ENCODE data around the gene CRKL. TPM values are rescaled to one million over a fixed set of nuclear protein-coding genes. Genes with fewer than 3 reads are reported as not detected.
"Not testable (repeated sequence)": the region's sequence is repeated elsewhere in the genome, so short reads cannot be mapped to it uniquely, and the experiment has no call there.

The CRKL gene
- total RNA-seq, 1 experiment from 2014 or later, result 39.5 TPM

DNA sequence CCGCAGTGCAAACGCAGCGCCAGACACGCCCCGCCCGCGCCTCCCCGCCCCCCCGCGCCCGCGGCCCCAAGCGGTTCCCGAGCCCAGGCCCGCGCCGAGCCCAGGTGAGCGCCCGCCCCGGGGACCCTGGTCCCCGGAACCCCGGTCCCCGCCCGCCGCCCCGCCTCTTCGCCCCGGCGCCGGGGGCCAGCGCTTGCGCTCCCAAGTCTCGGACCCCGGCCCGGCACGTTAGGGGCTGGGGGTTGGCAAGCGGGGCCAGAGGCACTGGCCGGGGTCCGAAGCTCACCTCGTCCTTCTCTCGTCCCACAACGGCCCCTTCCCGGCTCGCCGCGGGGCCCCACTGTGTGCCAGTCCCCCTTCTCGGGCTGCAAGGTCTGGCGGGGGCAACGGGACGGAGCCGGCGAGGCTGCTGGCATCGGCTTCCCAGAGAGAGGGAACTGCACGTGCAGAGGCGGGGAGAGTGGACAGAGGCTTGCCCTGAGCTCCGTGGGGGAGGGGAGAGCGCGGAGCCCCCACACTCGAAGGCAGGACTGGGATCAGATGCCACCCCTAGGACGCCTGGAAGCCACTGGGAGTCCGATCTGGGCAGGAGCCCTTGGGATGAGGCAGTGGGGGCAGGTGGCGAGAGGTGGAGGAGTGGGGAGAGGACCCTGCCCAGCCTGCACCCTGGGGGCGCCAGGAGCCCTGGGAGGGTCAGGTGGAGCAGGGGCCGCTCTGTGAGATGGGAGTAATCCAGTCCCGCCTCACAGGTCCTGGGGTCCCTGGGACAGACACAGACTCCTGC lies 48.1 kb downstream of the CRKL start:
- DNase-seq (ENCODE audit: extremely low read depth, low read depth), result no peak

DNA sequence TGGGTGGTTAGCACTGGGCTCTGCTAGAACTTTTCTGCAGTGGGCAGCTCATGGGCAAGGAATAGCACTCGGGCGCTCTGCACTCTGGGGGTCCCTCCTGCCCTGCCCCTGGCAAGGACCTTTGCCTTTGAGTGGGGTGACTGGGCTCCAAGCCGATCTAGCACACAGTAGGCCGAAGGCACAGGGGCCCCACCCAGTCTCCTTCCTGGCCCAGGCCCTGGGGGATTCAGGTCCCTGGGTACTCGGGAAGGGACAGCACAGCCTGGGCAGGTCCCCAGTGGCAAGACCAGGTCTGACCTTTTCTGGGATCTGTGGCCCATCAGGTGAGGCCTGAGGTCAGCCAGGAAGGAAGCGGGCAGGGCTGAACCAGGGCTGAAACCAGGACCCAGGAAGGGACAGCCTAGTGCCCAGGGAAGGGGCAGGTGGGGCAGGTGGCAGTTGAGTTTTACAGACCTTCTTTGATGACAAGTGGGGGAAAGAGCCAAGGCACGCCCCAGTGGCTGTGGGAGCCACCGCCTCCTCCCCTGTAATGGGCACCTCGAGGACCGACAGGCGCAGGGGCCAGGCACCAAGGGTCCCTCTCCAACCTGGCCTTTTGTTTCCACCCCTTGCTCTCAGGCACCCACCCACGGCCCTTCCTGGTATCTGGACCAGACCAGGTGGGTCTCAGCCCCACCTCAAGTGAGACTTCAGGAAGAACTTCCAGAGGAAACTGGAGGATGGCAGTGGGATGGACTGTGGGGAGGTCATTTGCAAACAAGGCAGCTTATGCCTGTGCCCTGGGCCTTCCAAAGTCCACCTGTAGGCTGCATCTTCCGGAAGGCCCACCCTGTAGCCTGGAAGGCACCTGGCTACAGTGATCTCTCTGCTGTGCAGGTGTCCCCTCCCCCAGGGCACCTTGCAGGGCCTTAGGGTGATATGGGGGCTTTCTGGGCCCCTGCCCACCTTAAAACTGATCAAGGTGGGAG lies 49.0 kb downstream of the CRKL start:
- no peak for DNase-seq (ENCODE audit: extremely low read depth, low read depth)

DNA sequence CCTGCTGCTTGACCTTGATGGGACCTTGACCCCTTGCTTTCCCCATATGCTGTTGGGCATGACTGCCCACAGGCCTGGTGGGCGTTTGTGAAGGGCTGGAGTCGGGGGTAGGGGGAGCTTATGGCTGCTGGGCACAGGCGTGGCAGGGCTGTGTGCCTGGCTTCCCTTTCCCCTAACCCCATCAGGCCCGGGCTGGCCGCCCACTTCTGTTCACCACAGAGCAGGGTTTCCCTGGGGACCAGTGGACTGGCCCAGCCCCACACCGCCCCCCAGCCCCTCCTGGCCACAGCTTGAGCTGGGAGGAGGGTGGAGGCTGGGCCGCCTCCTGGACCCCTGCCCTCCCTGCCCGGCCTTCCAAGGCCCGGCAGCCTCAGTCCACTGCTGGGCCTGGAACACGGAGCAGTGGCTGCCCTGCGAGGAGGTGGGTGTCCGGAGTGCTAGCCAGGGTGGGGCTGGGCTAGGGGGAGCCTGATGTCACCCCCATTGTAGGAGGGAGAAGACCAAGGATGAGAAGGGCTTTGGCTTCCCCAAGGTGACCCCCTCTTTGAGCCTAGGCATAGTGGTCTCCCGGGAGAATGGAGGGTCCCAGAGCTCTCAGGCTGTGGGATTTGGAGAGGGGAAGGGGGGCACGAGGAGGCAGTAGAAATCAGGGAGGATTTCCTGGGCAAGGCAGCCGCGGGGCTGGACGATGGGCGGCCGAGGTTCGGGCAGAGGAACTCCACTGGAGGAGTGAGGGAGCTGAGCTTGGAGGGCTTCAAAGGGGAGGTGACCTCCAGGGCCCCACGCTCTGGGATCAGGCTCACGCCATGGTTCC lies 49.9 kb downstream of the CRKL start, which contains the start of gene AIFM3:
AIFM3 (plus strand) TSS at position 373 of the 814 bp plus-strand sequence. CDS start 690 bp downstream, outside the sequence.
- DNase-seq (ENCODE audit: extremely low read depth, low read depth), result no peak

DNA sequence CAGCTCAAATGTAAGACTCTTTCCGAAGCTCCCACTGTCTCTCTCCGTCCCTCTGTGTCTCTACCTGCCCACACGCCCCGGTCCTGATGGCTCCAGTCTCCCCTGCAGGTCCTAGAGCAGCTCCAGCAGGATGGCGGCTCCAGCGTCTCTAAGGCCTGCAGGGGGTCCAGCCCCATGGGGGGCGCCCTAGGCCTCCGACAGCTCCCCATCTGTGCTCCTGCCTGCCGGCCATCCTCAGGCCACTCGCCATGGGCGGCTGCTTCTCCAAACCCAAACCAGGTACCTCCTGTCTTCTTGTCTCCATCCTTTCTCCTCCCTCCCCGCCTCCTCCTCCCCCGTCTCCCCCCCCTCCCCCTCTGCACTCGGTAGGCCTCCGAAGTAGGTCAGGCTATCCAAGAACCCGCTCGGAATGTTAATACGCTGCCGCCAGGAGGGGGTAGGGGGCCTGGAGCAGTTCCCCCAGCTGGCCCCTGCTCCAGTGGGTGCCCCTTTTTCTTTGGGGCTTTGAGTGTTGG lies 50.5 kb downstream of the CRKL start:
- no peak for DNase-seq (ENCODE audit: extremely low read depth, low read depth)

DNA sequence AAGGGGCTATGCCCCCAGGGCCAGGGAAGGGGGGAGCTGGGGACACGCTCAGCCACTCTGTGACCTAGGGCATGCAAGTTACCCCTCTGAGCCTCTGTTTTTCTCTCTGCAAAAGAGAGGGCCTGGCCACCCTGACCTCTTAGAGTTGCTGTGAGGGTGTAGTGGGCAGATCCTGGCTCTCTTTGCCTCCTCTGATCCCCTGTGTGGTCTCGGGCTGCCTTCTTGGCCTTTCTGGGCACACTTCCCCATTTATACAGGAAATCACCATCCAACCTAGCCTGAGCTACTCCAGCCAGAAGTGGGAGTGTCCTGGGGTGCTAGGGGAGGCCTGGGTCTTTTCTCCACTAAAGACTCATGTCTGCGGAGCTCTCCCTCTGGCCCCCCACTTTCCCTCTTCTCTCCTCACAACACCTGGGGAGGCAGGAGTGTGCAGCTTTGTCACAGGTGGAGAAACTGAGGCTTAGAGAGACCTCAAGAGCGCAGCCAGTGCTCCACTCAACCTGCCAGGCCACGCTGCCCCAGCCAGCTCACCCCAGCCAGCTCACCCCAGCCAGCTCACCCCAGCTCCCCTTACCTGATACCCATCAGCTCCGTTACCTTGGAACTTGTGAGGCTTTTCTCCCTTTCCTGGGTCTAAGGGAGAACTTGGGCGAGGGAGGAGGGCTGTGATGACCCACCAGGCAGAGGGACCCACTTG lies 51.2 kb downstream of the CRKL start:
- no peak for DNase-seq (ENCODE audit: extremely low read depth, low read depth)

DNA sequence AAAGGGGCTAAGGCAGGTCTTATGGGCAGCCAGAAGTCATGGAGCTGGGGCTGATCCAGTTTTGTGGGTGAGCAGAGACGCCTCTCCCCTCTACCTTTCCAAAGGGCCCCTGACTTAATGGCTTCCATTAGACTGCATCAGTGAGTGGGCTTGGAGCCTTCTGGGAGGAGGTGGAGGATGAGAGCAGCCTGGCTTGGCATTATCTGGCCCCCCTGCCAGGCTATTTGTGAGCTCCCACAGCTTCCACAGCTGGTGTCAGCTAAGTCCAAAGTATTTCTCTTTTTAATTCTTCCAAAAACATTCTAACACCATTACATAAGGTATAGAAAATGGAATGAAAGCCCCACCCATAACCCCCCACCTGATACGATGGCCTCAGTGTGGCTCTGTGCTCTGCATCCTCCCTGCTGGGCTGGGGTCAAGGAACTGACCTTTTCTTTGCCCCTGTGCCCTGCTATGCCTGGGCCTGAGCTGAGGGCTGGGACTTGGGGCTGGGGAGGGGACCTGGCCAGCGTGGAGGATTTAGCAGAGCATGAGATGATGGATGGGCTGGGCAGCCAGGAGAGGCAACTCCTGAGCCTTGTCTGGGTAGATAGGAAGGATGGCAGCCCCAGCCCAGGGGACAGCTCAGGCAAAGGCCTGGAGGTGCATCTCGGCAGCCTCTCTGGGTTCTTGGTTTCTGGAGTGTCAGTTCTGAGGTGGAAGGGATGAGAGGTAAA lies 53.9 kb downstream of the CRKL start:
- DNase-seq (ENCODE audit: extremely low read depth, low read depth), result no peak

DNA sequence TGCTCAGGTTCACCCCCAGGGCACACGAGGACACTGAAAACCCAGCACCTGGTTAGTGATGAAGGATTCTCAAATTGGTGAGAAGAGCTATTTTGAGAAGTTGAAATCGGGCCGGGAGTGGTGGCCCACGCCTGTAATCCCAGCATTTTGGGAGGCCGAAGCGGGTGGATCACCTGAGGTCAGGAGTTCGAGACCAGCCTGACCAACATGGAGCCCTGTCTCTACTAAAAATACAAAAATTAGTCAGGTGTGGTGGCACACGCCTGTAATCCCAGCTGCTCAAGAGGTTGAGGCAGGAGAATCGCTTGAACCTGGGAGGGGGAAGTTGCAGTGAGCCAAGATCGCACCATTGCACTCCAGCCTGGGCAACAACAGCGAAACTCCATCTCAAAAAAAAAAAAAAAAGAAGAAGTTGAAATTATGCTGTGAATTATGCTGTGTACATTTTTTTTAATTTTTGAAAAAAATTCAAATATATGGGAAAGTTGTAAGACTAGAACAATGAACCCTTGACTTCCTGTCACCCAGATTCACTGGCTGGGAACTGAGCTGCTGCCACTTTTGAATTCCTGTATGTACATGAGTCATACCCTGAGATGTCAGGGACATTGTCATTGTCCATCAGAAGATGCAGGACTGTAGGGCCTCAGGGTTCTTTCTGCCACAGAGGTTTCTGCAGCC lies 54.9 kb downstream of the CRKL start:
- DNase-seq (ENCODE audit: extremely low read depth, low read depth), result not testable (repeated sequence)

DNA sequence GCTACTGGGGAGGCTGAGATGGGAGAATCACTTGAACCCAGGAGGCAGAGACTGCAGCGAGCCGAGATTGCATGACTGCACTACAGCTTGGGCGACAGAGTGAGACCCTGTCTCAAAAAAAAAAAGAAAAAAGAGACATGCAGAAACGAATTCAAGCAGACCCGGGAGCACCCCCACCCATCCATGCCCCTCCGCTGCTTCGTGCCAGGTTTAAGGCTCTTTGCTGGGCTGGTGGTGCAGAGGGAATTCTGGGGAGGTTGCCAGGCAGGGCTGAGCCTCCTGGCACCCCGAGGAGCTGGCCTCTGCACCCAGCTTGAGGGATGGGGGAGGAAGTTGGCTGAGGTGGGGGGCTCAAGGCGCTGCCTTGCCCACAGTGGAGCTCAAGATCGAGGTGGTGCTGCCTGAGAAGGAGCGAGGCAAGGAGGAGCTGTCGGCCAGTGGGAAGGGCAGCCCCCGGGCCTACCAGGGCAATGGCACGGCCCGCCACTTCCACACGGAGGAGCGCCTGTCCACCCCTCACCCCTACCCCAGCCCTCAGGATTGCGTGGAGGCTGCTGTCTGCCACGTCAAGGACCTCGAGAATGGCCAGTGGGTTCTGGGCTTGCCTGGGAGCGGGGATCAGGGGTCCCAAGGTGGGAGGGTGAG lies 55.8 kb downstream of the CRKL start:
- no peak for DNase-seq (ENCODE audit: extremely low read depth, low read depth)

DNA sequence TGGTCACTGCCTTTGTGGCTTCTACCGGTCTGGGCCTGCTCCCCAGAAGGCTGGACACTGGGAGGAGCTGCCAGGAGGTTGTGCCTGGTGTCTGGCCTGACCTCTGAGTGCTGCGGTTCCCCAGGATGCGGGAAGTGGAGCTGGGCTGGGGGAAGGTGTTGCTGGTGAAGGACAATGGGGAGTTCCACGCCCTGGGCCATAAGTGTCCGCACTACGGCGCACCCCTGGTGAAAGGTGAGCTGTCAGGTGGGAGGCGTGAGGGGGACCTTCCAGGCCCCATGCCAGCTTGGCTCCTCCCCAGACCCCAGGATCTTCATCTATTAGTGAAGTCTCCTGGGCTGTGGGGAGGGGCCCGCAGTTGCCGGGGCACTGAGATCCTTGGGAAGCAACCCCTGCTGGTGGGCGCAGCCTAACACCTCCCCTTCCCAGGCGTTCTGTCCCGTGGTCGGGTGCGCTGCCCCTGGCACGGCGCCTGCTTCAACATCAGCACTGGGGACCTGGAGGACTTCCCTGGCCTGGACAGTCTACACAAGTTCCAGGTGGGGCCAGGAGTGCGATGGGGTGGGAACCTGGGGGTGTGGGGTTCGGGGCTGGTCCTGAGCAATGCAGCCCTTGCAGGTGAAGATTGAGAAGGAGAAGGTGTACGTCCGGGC lies 56.6 kb downstream of the CRKL start:
- no peak for DNase-seq (ENCODE audit: extremely low read depth, low read depth)

DNA sequence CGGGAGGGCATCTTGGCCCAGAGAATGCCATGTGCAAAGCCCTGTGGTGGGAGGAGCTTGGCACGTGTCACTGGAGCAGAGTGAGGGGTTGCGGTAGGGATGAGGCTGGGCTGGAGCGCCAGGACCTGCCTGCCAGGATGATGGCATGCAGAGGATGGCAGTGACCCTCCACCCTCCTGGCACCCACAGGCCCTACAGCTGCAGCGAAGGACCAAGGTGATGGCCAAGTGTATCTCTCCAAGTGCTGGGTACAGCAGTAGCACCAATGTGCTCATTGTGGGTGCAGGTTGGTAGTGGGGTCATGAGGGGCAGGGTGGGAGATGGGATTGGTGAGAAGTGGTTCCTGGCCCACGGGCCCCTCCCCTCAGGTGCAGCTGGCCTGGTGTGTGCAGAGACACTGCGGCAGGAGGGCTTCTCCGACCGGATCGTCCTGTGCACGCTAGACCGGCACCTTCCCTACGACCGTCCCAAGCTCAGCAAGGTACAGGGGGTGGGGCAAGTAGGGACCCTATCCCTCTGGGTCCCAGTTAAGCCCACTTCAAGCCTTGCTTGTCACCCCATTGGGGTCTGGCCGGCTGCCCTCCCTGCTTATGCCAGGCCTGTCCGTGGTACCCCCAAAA lies 57.2 kb downstream of the CRKL start:
- DNase-seq (ENCODE audit: extremely low read depth, low read depth), result no peak

DNA sequence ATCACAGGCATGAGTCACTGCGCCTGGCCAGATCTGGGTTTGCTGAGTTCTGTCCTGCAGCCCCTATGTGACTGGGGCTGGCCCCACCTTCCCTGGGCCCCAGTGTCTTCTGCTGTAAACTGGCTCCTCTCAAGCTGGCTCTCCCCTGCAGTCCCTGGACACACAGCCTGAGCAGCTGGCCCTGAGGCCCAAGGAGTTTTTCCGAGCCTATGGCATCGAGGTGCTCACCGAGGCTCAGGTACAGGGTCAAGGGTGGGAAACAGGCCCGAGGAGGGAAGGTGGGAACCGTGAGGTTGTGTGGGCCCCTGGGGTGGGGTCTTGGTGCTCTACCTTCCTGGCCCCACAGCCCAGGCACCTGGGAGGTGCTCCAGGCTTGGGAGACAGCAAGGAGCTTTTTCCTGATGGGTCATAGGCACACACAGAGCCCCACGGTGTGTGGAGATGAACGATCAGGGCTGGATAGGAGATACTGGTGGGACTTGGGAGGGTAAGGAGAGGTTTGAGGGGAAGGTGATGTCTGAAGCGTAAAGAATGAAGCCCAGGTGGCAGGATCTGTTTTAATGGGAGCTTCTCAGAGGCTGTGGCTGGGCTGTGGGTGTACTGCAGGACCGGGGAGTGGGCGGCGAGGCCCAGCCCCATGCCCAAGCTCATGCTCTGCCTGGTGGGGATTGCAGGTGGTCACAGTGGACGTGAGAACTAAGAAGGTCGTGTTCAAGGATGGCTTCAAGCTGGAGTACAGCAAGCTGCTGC lies 58.5 kb downstream of the CRKL start:
- no peak for DNase-seq (ENCODE audit: extremely low read depth, low read depth)

DNA sequence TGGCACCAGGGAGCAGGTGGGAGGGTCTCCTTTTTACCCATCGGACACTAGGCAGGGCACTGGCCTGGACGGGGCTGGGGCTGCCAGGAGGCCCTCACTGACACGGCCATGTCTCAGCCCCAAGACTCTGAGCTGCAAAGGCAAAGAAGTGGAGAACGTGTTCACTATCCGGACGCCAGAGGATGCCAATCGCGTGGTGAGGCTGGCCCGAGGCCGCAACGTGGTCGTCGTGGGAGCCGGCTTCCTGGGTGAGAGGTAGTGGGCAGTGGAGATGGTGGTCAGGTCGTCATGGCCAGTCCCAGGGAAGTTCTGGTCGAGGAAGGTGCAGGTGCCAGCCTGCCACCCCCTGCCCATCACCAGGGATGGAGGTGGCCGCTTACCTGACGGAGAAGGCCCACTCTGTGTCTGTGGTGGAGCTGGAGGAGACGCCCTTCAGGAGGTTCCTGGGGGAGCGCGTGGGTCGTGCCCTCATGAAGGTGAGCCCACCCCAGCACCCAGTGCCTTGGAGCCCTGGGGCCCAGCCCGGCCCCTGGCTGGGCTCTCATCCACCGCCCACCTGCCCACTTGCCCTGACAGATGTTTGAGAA lies 59.2 kb downstream of the CRKL start:
- DNase-seq (ENCODE audit: extremely low read depth, low read depth), result no peak

DNA sequence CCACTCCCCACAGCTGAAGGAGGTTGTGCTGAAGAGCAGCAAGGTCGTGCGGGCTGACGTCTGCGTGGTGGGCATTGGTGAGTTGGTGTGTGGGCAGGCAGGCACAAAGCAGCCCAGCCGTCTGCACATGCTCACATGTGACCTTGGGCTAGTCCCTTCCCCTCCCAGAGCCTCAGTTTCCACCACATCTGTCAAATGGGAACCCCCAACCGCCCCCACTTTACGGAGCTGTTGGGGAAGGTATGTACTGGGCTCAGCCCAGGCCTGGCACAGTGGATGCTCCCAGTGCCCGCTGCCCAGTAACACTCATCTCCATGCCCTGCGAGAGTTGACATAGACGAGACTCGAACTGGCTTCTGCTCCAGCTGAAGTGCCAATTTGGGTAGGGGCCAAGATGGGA lies 59.8 kb downstream of the CRKL start:
- no peak for DNase-seq (ENCODE audit: extremely low read depth, low read depth)

DNA sequence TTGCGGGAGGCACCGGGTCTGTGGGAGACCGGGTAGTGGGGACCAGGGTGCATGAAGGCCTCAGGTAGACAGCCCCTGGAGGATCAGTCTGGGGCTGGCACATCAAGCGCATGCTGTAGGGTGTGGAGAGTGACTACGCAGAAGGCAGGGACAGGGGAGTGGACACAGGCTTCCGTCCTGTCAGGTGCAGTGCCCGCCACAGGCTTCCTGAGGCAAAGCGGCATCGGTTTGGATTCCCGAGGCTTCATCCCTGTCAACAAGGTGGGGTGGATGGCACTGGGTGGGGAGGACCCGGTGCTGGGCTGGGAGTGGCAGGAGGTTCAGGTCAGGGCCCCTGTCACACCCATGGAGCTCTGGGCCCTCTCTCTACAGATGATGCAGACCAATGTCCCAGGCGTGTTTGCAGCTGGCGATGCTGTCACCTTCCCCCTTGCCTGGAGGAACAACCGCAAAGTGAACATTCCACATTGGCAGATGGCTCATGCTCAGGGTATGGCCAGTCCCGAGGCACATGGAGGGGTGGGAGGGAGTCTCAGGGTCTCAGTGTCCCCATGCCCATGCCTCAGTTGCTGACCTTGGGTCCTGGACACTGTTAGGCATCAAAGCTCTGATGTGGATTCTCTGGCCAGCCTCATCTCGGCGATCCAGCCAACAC lies 60.4 kb downstream of the CRKL start:
- DNase-seq (ENCODE audit: extremely low read depth, low read depth), result no peak

DNA sequence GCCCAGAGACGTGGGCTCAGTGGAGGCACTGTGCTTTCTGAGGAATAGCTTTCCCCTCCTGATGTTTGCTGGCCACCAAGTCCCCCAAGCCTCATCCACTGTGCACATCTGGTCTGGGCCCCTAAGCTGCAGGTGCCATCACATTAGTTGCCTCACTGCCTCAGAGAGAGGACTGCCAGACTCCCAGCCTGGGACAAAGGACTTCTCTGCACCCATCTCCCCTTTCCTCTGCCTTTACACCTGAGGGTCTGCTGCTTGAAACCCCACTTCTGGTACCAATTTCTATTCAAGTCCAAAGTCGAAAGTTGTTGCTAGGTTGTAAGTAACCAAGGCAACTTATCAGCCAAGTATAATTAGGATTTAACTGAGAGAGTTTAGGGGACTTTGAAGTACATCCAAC lies 61.2 kb downstream of the CRKL start:
- DNase-seq (ENCODE audit: extremely low read depth, low read depth), result no peak
